Endothelial cell (in vitro differentiated cells): Measurements from ENCODE around the gene ABLIM1. TPM values are rescaled to one million over a fixed set of nuclear protein-coding genes. Genes with fewer than 3 reads are reported as not detected.

Source experiments
- DNase-seq: peaks from one replicate; pipeline ENCODE4 v3.0.0; 2021; ENCODE audit warnings: low spot score
- H3K27ac Mint-ChIP-seq: one replicate; pipeline ENCODE4 v1.8.0; 2021; ENCODE audit warnings: mixed read lengths, inconsistent platforms; ENCODE audit not compliant: unreplicated experiment
- H3K27me3 Mint-ChIP-seq: one replicate; pipeline ENCODE4 v1.8.0; 2021; ENCODE audit warnings: mild to moderate bottlenecking, moderate library complexity, mixed read lengths, inconsistent platforms; ENCODE audit not compliant: unreplicated experiment
- H3K36me3 Mint-ChIP-seq: one replicate; pipeline ENCODE4 v1.8.0; 2021; ENCODE audit warnings: mild to moderate bottlenecking, low read depth, mixed read lengths, inconsistent platforms; ENCODE audit not compliant: unreplicated experiment
- H3K4me1 Mint-ChIP-seq: one replicate; pipeline ENCODE4 v1.8.0; 2021; ENCODE audit warnings: mild to moderate bottlenecking, mixed read lengths, inconsistent platforms; ENCODE audit not compliant: unreplicated experiment
- H3K4me3 Mint-ChIP-seq: one replicate; pipeline ENCODE4 v1.8.0; 2021; ENCODE audit warnings: mild to moderate bottlenecking, mixed read lengths, inconsistent platforms; ENCODE audit not compliant: unreplicated experiment
- H3K9me3 Mint-ChIP-seq: one replicate; pipeline ENCODE4 v1.8.0; 2021; ENCODE audit warnings: mixed read lengths, inconsistent platforms; ENCODE audit not compliant: unreplicated experiment
- CTCF ChIP-seq: fragments of 200-600 bp; sonication (generic); IDR thresholded peaks from one replicate; pipeline ENCODE4 v1.5.0; 2021; ENCODE audit warnings: antibody characterized with exemption; ENCODE audit not compliant: unreplicated experiment
- total RNA-seq: library from RNA; stranded (reverse); fragmentation: NEBNext Ultra II Directional; extraction: Animal tissue kit (Norgen Biotek cat#: 25700); gene quantifications from one replicate; pipeline ENCODE4 v1.2.1, GENCODE V29; 2021; ENCODE audit not compliant: unreplicated experiment

Gene ABLIM1
- total RNA-seq, 1 donor from 2014 or later: 55.9 TPM

GRCh38 chr10:114691442-114691941 is 33.4 kb upstream of the ABLIM1 start:
- Mint-ChIP-seq H3K9me3 (no peaks in the 10 kb centered on the region), H3K4me3 (no peak overlapping the region), H3K4me1 (peaks cover 6% of the 10 kb centered on the region), H3K36me3 (peaks cover 1% of the 10 kb centered on the region), H3K27ac (no peak overlapping the region), H3K27me3 (no peaks in the 10 kb centered on the region)
- TF ChIP-seq CTCF: no peak
- no peak for DNase-seq

DNA sequence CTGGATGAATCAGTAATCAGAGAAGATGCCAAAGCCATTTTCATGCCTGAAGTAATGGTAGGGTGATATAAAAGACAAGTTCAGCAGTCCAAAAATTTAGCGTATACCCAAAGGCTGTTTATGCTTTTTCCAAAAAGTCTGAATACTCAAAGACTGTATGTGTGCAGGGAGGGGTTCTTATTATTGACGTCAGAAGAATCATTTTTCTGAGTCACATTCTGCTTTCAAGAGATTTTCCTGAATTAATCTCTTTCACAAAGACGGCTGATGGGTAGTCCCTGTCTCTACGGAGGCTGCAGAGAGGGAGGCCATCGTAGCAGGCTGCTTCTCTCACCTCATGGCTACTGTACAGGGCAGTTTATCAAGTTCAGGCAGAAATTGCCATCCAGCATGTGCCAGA is 30.7 kb upstream of the ABLIM1 start:
- Mint-ChIP-seq H3K36me3 (no peaks in the 10 kb centered on the region), H3K27ac (no peak overlapping the region), H3K4me3 (no peak overlapping the region), H3K9me3 (no peaks in the 10 kb centered on the region), H3K4me1 (peaks cover 18% of the 10 kb centered on the region), H3K27me3 (peaks cover 1% of the 10 kb centered on the region)
- no peak for DNase-seq
- TF ChIP-seq CTCF: no peak

- Mint-ChIP-seq H3K9me3 (no peaks in the 10 kb centered on the region), H3K4me3 (no peak overlapping the region), H3K36me3 (no peaks in the 10 kb centered on the region), H3K27ac (no peak overlapping the region), H3K27me3 (peaks cover 1% of the 10 kb centered on the region), H3K4me1 (peaks cover 18% of the 10 kb centered on the region)
- no peak for TF ChIP-seq CTCF
- DNase-seq: no peak
Observed at GRCh38 chr10:114687459-114687858, 29.4 kb upstream of the ABLIM1 start.

DNA sequence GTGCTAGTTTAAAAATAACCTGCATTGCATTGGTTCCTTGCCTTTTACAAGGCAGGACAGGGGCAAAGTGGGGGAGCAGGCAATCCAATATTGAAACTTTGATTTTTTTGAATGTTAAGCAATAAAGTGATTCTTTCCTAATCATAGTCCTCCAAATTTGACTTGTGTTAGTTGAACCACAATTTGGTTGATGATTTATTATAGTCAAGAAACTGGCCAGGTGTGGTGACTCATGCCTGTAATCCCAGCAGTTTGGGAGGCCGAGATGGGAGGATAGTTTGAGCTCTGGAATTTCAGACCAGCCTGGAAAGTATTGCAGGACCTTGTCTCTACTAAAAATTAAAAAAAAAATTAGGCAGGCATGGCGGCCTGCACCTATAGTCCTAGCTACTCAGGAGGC is 27.9 kb upstream of the ABLIM1 start:
- TF ChIP-seq CTCF: no peak
- no peaks in the 10 kb centered on the region for H3K9me3 Mint-ChIP-seq
- DNase-seq: no peak
- H3K27me3 Mint-ChIP-seq: peaks cover 1% of the 10 kb centered on the region
- H3K4me3 Mint-ChIP-seq: no peak overlapping the region
- H3K36me3 Mint-ChIP-seq: no peaks in the 10 kb centered on the region
- peaks cover 18% of the 10 kb centered on the region for H3K4me1 Mint-ChIP-seq
- H3K27ac Mint-ChIP-seq: no peak overlapping the region

- no peaks in the 10 kb centered on the region for H3K36me3 Mint-ChIP-seq
- H3K9me3 Mint-ChIP-seq: no peaks in the 10 kb centered on the region
- H3K4me1 Mint-ChIP-seq: peaks cover 18% of the 10 kb centered on the region
- DNase-seq: no peak
- H3K4me3 Mint-ChIP-seq: no peak overlapping the region
- no peak for TF ChIP-seq CTCF
- no peak overlapping the region for H3K27ac Mint-ChIP-seq
- peaks cover 1% of the 10 kb centered on the region for H3K27me3 Mint-ChIP-seq
Observed at GRCh38 chr10:114685456-114685855, 27.4 kb upstream of the ABLIM1 start.
